ENCODE data around the gene ITPR3. TPM values are rescaled to one million over a fixed set of nuclear protein-coding genes. Genes with fewer than 3 reads are reported as not detected.

ITPR3 gene
- total RNA-seq, 1 donor = 15.1 TPM

GRCh38 chr6:33597551-33598322 lies 23.4 kb upstream of the ITPR3 start:
- no peak for TF ChIP-seq CTCF (IDR thresholded peaks at IDR 0.05; ENCODE audit: insufficient read depth, low read depth, low read length)
- no peak for DNase-seq (ENCODE audit: low read depth)
- no peak overlapping the region for H3K4me3 ChIP-seq (ENCODE audit: low read depth, low read length)

- no peak for TF ChIP-seq CTCF (IDR thresholded peaks at IDR 0.05; ENCODE audit: insufficient read depth, low read depth, low read length)
- no peak for DNase-seq (ENCODE audit: low read depth)
- no peak overlapping the region for H3K4me3 ChIP-seq (ENCODE audit: low read depth, low read length)
These were observed 21.6 kb upstream of the ITPR3 start for GRCh38 chr6:33599413-33599938.

GRCh38 chr6:33600761-33601160 lies 20.4 kb upstream of the ITPR3 start:
- DNase-seq (ENCODE audit: low read depth) = no peak
- TF ChIP-seq CTCF (IDR thresholded peaks at IDR 0.05; ENCODE audit: insufficient read depth, low read depth, low read length) = no peak
- H3K4me3 ChIP-seq (ENCODE audit: low read depth, low read length) = no peak overlapping the region

- DNase-seq (ENCODE audit: low read depth) = no peak
- TF ChIP-seq CTCF (IDR thresholded peaks at IDR 0.05; ENCODE audit: insufficient read depth, low read depth, low read length) = no peak
- H3K4me3 ChIP-seq (ENCODE audit: low read depth, low read length) = no peak overlapping the region
These were observed 18.9 kb upstream of the ITPR3 start for GRCh38 chr6:33602180-33602579.

GRCh38 chr6:33604941-33605854 lies 15.9 kb upstream of the ITPR3 start:
- no peak for DNase-seq (ENCODE audit: low read depth)
- no peak overlapping the region for H3K4me3 ChIP-seq (ENCODE audit: low read depth, low read length)
- TF ChIP-seq CTCF (IDR thresholded peaks at IDR 0.05; ENCODE audit: insufficient read depth, low read depth, low read length) = no peak

GRCh38 chr6:33606642-33607041 lies 14.5 kb upstream of the ITPR3 start:
- no peak overlapping the region for H3K4me3 ChIP-seq (ENCODE audit: low read depth, low read length)
- no peak for TF ChIP-seq CTCF (IDR thresholded peaks at IDR 0.05; ENCODE audit: insufficient read depth, low read depth, low read length)
- DNase-seq (ENCODE audit: low read depth) = no peak
